ENCODE measurements around the gene EXOC4. TPM values are rescaled to one million over a fixed set of nuclear protein-coding genes. Genes with fewer than 3 reads are reported as not detected.

Gene EXOC4
- total RNA-seq, 4 donors from 2014 or later = 36.9 to 78.0 (median 52.2) TPM

DNA sequence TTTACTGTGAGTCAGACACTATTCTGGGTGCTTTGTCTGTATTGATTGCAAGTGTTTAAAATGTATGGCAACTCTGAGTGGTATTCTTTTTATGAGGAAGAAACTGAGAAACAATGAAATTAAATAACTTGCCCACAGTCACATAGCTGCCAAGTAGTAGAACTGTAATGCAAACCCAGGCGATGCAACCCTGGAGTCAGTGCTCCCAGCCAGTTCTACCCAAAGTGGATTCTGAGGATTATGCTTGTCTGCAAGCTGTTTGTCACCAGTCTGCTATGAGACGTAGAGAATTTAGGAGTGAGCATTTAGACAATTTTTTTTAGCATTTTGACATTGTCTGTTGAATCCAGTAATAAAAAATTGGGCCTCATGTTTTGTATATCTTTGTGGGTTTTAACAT is 568.3 kb downstream of the EXOC4 start:
- Histone ChIP-seq H3K4me1 (peaks cover 14 to 41% of the 10 kb centered on the region in 2 donors), H3K27me3 (no peaks in the 10 kb centered on the region), H3K4me3 (no peak overlapping the region), H3K36me3 (no peaks in the 10 kb centered on the region), H3K27ac (peak overlapping the region in 2 of 4 donors; percentile 44 to 62), H3K9me3 (no peaks in the 10 kb centered on the region)
- in situ Hi-C loops (cut with MboI; ENCODE audit: low sequenced_read_pairs in 4 of 4) (no loop called here), intact Hi-C loops (cut with DNase I; ENCODE audit: low total_unique reads) (no loop called here)
- TF ChIP-seq, protein P1, sequence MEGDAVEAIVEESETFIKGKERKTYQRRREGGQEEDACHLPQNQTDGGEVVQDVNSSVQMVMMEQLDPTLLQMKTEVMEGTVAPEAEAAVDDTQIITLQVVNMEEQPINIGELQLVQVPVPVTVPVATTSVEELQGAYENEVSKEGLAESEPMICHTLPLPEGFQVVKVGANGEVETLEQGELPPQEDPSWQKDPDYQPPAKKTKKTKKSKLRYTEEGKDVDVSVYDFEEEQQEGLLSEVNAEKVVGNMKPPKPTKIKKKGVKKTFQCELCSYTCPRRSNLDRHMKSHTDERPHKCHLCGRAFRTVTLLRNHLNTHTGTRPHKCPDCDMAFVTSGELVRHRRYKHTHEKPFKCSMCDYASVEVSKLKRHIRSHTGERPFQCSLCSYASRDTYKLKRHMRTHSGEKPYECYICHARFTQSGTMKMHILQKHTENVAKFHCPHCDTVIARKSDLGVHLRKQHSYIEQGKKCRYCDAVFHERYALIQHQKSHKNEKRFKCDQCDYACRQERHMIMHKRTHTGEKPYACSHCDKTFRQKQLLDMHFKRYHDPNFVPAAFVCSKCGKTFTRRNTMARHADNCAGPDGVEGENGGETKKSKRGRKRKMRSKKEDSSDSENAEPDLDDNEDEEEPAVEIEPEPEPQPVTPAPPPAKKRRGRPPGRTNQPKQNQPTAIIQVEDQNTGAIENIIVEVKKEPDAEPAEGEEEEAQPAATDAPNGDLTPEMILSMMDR (IDR thresholded peaks at IDR 0.05 in 4 of 5, conservative IDR thresholded peaks at IDR 0.05 in 1 of 5) = no peak
- no peak for TF ChIP-seq POLR2A (IDR thresholded peaks at IDR 0.05)
- no peak for ATAC-seq
- no peak for DNase-seq

DNA sequence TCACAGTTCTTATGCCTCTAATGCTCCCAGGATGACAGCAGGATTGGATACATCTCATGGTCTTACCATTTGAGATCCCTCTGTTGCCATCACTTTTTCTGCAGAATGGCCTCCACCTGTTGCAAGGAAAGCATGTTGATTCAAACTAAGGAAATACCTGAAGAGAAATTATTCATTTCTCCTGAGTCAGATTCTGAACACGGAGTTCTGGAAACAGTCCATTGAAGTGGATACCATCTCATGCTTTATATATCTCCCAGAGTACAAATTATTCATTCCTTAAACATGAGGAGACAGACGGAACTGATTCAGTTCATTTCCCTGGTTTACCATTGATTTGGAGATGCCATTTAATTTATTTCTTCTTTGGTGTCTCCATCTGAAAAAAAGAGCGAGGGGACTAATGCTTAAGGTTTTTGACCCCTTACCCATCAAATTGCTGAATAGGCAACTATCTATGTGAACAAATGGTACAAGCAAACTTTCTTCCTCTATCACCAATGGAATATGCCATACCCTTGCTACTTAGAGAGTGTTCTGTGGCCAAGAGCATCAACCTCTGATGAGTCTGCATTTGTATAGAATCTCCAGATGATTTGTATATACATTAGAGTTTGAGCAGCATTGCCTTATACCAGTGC is 569.2 kb downstream of the EXOC4 start:
- H3K9me3 ChIP-seq = no peaks in the 10 kb centered on the region
- H3K4me1 ChIP-seq = peaks cover 14 to 50% of the 10 kb centered on the region in 2 donors
- intact Hi-C loops (cut with DNase I; ENCODE audit: low total_unique reads) = no loop called here
- no peak overlapping the region for H3K4me3 ChIP-seq
- no peaks in the 10 kb centered on the region for H3K27me3 ChIP-seq
- ATAC-seq (no peak), DNase-seq (no peak)
- no peaks in the 10 kb centered on the region for H3K36me3 ChIP-seq
- in situ Hi-C loops (cut with MboI; ENCODE audit: low sequenced_read_pairs in 4 of 4) = no loop called here
- no peak overlapping the region for H3K27ac ChIP-seq
- TF ChIP-seq, protein P1 (IDR thresholded peaks at IDR 0.05 in 4 of 5, conservative IDR thresholded peaks at IDR 0.05 in 1 of 5) = no peak
- TF ChIP-seq POLR2A (IDR thresholded peaks at IDR 0.05) = no peak

DNA sequence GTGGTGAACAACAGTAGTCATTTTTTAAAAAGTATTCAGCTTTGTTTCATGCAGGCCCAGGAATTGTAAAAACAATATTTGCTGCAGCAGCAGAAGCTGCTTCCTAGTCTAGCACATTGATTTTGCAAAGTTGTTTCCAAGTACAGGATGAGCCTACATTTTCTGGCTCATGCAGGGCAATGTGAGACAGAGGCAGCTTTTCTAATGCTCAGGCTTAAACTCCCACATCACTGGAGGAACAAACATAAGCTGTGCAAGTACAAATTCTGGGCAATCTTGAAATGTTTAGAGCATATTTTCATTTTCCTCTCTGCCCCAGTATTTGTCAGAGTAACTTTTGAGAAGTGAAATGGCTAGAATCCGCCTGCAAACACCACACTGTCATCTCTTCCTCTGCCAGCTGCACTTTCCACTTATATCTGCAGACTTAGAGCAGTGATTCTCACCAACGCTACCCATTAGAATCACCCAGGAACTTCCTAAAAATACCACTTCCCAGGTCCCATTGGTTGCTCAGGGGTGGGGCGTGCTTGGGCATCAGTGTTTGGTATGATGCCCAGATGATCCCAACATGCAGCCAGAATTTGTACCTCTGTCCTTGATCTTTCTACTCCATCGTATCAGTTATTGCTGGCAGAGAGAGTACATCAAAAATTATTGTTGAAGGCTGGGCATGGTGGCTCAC is 570.1 kb downstream of the EXOC4 start:
- H3K4me3 ChIP-seq = no peak overlapping the region
- H3K27ac ChIP-seq = peak overlapping the region in 1 of 4 donors; percentile 16
- no peak for ATAC-seq
- H3K4me1 ChIP-seq = peaks cover 14 to 57% of the 10 kb centered on the region in 2 donors
- H3K27me3 ChIP-seq = no peaks in the 10 kb centered on the region
- TF ChIP-seq, protein P1 (IDR thresholded peaks at IDR 0.05 in 4 of 5, conservative IDR thresholded peaks at IDR 0.05 in 1 of 5) = no peak
- TF ChIP-seq POLR2A (IDR thresholded peaks at IDR 0.05) = no peak
- no peaks in the 10 kb centered on the region for H3K36me3 ChIP-seq
- DNase-seq = no peak
- in situ Hi-C loops (cut with MboI; ENCODE audit: low sequenced_read_pairs in 4 of 4) = no loop called here
- H3K9me3 ChIP-seq = no peaks in the 10 kb centered on the region
- intact Hi-C loops (cut with DNase I; ENCODE audit: low total_unique reads) = no loop called here

DNA sequence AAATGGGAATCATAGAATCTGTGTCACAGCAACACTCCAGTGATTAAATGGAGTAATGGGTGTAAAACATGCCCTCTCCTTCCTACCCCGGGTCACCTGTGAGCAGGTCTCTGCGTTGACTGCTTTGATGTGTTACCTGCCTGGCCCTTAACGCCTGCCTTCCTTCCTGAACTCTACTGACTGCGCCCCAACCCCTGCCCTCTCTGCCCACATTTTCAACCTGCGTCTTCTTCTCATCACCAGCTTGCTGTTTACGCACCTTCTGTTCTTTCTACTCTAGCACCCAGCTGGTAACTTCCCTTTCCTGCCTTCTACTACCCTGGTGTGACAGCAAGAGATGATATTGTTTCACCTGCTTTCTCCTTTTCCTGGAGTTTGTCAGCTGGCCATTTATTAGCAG is 571.3 kb downstream of the EXOC4 start:
- ATAC-seq (no peak), DNase-seq (no peak)
- H3K4me1 ChIP-seq = peaks cover 14 to 57% of the 10 kb centered on the region in 2 donors
- no peaks in the 10 kb centered on the region for H3K9me3 ChIP-seq
- in situ Hi-C loops (cut with MboI; ENCODE audit: low sequenced_read_pairs in 4 of 4) (no loop called here), intact Hi-C loops (cut with DNase I; ENCODE audit: low total_unique reads) (no loop called here)
- peak overlapping the region in 1 of 4 donors; percentile 75 for H3K27ac ChIP-seq
- no peaks in the 10 kb centered on the region for H3K36me3 ChIP-seq
- H3K4me3 ChIP-seq = no peak overlapping the region
- H3K27me3 ChIP-seq = no peaks in the 10 kb centered on the region
- TF ChIP-seq POLR2A (IDR thresholded peaks at IDR 0.05) = no peak
- TF ChIP-seq, protein P1 (IDR thresholded peaks at IDR 0.05 in 4 of 5, conservative IDR thresholded peaks at IDR 0.05 in 1 of 5) = no peak

All from gastrocnemius medialis (tissue), 4 donors.